Heart right ventricle (tissue), 16 donors: ENCODE data around the gene HRH3. TPM values are rescaled to one million over a fixed set of nuclear protein-coding genes. Genes with fewer than 3 reads are reported as not detected.

Source experiments
- ATAC-seq, 8 donors: fragments of 200-7000 bp; cut with Tn5 transposase; one replicate each; pipeline ENCODE4 v1.9.1; 2020; ENCODE audit warnings: mild to moderate bottlenecking in 8 of 8, moderate library complexity in 8 of 8, moderate number of reproducible peaks in 1 of 8
- DNase-seq, 2 donors: peaks; one replicate each; pipeline ENCODE4 v3.0.0-alpha.2; 2020
- H3K27ac ChIP-seq, 10 donors: fragments of 200-600 bp; sonication (generic) in 2 of 10; one replicate each; pipeline versions ENCODE4 v1.5.0 to v1.8.0; 2020 to 2022; ENCODE audit warnings: mild to moderate bottlenecking in 3 of 10
- H3K27me3 ChIP-seq, 7 donors: fragments of 200-600 bp; one replicate each; pipeline ENCODE4 v1.8.0; 2021 to 2022; ENCODE audit warnings: mild to moderate bottlenecking in 2 of 7
- H3K36me3 ChIP-seq, 9 donors: fragments of 200-600 bp; sonication (generic) in 1 of 9; one replicate each; pipeline versions ENCODE4 v1.5.0 to v1.8.0; 2020 to 2022; ENCODE audit warnings: mild to moderate bottlenecking in 2 of 9
- H3K4me1 ChIP-seq, 9 donors: fragments of 200-600 bp; sonication (generic) in 1 of 9; one replicate each; pipeline versions ENCODE4 v1.5.0 to v1.8.0; 2020 to 2022; ENCODE audit warnings: mild to moderate bottlenecking in 4 of 9
- H3K4me3 ChIP-seq, 10 donors: fragments of 200-600 bp; sonication (generic) in 2 of 10; one replicate each; pipeline versions ENCODE4 v1.5.0 to v1.8.0; 2020 to 2022; ENCODE audit warnings: mild to moderate bottlenecking in 7 of 10, moderate library complexity in 2 of 10
- H3K9me3 ChIP-seq, 11 donors: fragments of 200-600 bp in 10 of 11; sonication (generic) in 2 of 11; one replicate each; pipeline versions ENCODE4 v1.5.0 to v1.8.0; 2013 to 2022; ENCODE audit warnings: mild to moderate bottlenecking in 2 of 11, control low read depth in 1 of 11, moderate library complexity in 1 of 11
- CTCF ChIP-seq, 9 donors: fragments of 200-600 bp; sonication (generic) in 2 of 9; IDR thresholded peaks; one replicate each; pipeline versions ENCODE4 v1.5.0 to v1.8.0; 2021 to 2022; ENCODE audit warnings: antibody characterized with exemption in 9 of 9, mild to moderate bottlenecking in 5 of 9, moderate library complexity in 1 of 9
- WGBS, 2 donors: extraction: QIAGEN DNeasy Blood & Tissue Kit; methylation state at CpG; one replicate each; pipeline ENCODE4 v1.1.7; 2013; ENCODE audit warnings: inconsistent platforms in 1 of 2; 5-methylcytosine and 5-hydroxymethylcytosine counted together
- intact Hi-C, 10 donors: fragments of 100-400 bp; cut with DNase I; formaldehyde crosslinking; loops; one replicate each; pipeline versions ENCODE4 v1.11.1 to v1.14.2; 2022
- polyA plus RNA-seq, 2 donors: library from polyadenylated mRNA; stranded (reverse); fragments of 200-250 nt; gene quantifications; one replicate each; pipeline ENCODE4 v1.2.3, GENCODE V29; 2013
- total RNA-seq, 10 donors: library from RNA; stranded (reverse); fragmentation: NEBNext Ultra II Directional in 3 of 10; extraction: Animal tissue kit (Norgen Biotek cat#: 25700) in 3 of 10; gene quantifications; one replicate each; pipeline versions ENCODE4 v1.2.1 to v1.2.4, GENCODE V29; 2021 to 2023
- donor health status: Arrhythmogenic right ventricular cardiomyopathy.
- donor health status: ischemic (EF 13 %, LVEDD 7.1; RV severe dilation, severe dysfunction).
- donor health status: healthy with polysubstance abuse.
- donor health status: DM: no; HTN: yes; CAD: no.
- donor health status: DM: no; HTN: no; CAD: no.
- donor health status: ischemic (EF 25% LVEDD 6.9; RV normal size, moderate dysfunction).
- donor health status: ischemic (EF 25% LVEDD 5.7; RV mildly dilated, moderate dysfunction).
- donor health status: healthy.
- donor health status: DM: yes; HTN: yes; CAD: no.
- donor health status: Ischemic cardiomyopathy.
- donor health status: ischemic (EF 35%, LVEDD 5.7; RV mildly dilated, moderate dysfunction).
- donor health status: nonischemic (EF 11% LVEDD 7.7; RV severe dilation, severe dysfunction).
- donor health status: DM: yes; HTN: yes; CAD: no.
- donor health status: PGD.
- donor health status: ischemic (EF 29% LVEDD 5.4; RV normal size, mild dysfunction).
- donor health status: nonischemic (EF 23%, LVEDD 6.1; RV moderate dilation, normal function).

Gene HRH3
- total and polyA plus RNA-seq, 12 donors = not detected

GRCh38 chr20:62208061-62208794 is 11.8 kb downstream of the HRH3 start:
- ATAC-seq (no peak), DNase-seq (peak in 1 of 2 donors; percentile 3)
- H3K27ac ChIP-seq = no peak overlapping the region
- H3K4me3 ChIP-seq = no peak overlapping the region
- no peaks in the 10 kb centered on the region for H3K9me3 ChIP-seq
- 67 to 68% methylated on average over 16 to 19 of the region's 19 CpGs for WGBS, 2 donors
- intact Hi-C loops = loop anchor here in 1 of 10 donors (5.0 kb wide), 1 partner anchor 776 kb away; no protein-coding TSS in a partner anchor
- H3K36me3 ChIP-seq = peaks cover 0 to 10% (median 0%) of the 10 kb centered on the region in 9 donors
- no peaks in the 10 kb centered on the region for H3K4me1 ChIP-seq
- peaks cover 3 to 35% (median 26%) of the 10 kb centered on the region in 7 donors for H3K27me3 ChIP-seq
- no peak for TF ChIP-seq CTCF (IDR thresholded peaks at IDR 0.05)

- no peak for TF ChIP-seq CTCF (IDR thresholded peaks at IDR 0.05)
- Histone ChIP-seq H3K27ac (no peak overlapping the region), H3K9me3 (no peaks in the 10 kb centered on the region), H3K4me3 (no peak overlapping the region), H3K4me1 (no peaks in the 10 kb centered on the region), H3K27me3 (peaks cover 3 to 22% (median 18%) of the 10 kb centered on the region in 7 donors), H3K36me3 (peaks cover 0 to 28% (median 9%) of the 10 kb centered on the region in 9 donors)
- 83 to 86% methylated on average over 17 of the region's 17 CpGs for WGBS, 2 donors
- intact Hi-C loops = loop anchor here in 1 of 10 donors (5.0 kb wide), 1 partner anchor 774 kb away; no protein-coding TSS in a partner anchor
- ATAC-seq (no peak), DNase-seq (no peak)
Observed at GRCh38 chr20:62206388-62206775, 13.7 kb downstream of the HRH3 start.

- ATAC-seq (no peak), DNase-seq (peak in 1 of 2 donors; percentile 11)
- Histone ChIP-seq H3K9me3 (no peaks in the 10 kb centered on the region), H3K27ac (no peak overlapping the region), H3K4me1 (no peaks in the 10 kb centered on the region), H3K27me3 (peaks cover 1 to 16% (median 13%) of the 10 kb centered on the region in 7 donors), H3K36me3 (peaks cover 0 to 34% (median 15%) of the 10 kb centered on the region in 9 donors), H3K4me3 (no peak overlapping the region)
- 92 to 94% methylated on average over 38 of the region's 38 CpGs for WGBS, 2 donors
- TF ChIP-seq CTCF (IDR thresholded peaks at IDR 0.05) = no peak
- intact Hi-C loops = loop anchor here in 1 of 10 donors (5.0 kb wide), 1 partner anchor 774 kb away; no protein-coding TSS in a partner anchor
Observed at GRCh38 chr20:62205618-62206387, 14.3 kb downstream of the HRH3 start.

GRCh38 chr20:62203378-62204030 is 16.6 kb downstream of the HRH3 start:
- no peak for TF ChIP-seq CTCF (IDR thresholded peaks at IDR 0.05)
- peak in 1 of 2 donors; percentile 5 for DNase-seq
- ATAC-seq = no peak
- Histone ChIP-seq H3K4me3 (no peak overlapping the region), H3K4me1 (no peaks in the 10 kb centered on the region), H3K27ac (no peak overlapping the region), H3K9me3 (no peaks in the 10 kb centered on the region), H3K27me3 (no peaks in the 10 kb centered on the region), H3K36me3 (peaks cover 0 to 57% (median 27%) of the 10 kb centered on the region in 9 donors)
- intact Hi-C loops = no loop called here
- 78% methylated on average over 22 of the region's 22 CpGs for WGBS, 2 donors
